ENCODE results near the gene SARM1. TPM values are rescaled to one million over a fixed set of nuclear protein-coding genes. Genes with fewer than 3 reads are reported as not detected.

Gene SARM1
- total RNA-seq, 1 experiment from 2014 or later, result 5.1 TPM

DNA sequence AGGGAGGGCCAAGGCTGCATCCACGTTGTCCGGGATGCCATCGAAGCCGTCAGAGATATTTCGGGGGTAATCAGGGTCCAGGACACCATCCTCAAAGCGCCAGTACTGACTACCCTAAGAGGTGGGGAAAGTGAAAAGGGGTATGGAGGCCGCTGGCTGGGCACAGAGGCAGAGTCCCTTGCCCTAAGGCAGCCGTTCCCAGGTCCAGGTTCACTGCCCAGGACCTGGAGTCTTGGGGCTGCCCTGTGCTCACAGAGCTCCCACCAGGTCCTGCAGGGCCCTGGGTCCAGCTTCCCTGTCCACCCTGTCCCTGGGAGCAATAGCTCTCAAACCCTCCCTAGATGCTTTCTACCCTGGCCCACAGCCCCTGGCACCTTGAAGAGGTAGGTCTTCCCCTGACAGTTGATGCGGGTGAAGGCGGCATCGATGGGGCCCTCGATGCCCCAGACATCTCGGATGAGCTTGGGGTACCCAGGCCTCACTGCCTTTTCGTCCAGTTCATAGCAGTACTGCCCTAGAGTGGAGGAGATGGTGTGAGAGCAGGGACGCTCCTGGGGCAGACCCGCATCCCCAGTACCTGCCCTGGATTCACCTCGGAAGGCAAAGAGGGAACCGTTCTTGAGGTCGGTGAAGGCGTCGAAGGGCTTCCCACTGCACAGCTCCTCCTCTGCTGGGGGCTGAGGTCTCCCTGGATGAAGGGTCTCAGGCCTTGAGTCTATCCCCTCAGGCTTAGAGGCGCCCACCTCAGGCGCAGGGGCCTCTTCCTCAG lies 2.4 kb upstream of the SARM1 start:
- DNase-seq, result no peak
- H3K4me3 Mint-ChIP-seq, result no peak overlapping the region
- Histone ChIP-seq H2BK20ac (ENCODE audit: low read depth, low read length, poor library complexity, severe bottlenecking) (no peak overlapping the region), H4K8ac (replicated peaks; ENCODE audit: insufficient read length, low read depth, low read length) (no peak overlapping the region), H4K20me1 (ENCODE audit: control insufficient read depth, insufficient read depth, insufficient read length) (peaks cover 2% of the 10 kb centered on the region), H3K79me1 (ENCODE audit: insufficient read depth, low read depth, low read length, poor library complexity, severe bottlenecking) (no peaks in the 10 kb centered on the region), H3K9me3 (ENCODE audit: control insufficient read depth, low read depth, low read length) (no peaks in the 10 kb centered on the region), H2AK5ac (ENCODE audit: insufficient read length, low read length) (no peak overlapping the region), H2BK120ac (ENCODE audit: low read depth, low read length, poor library complexity, severe bottlenecking) (no peak overlapping the region), H3K27me3 (ENCODE audit: insufficient read depth, low read length) (peaks cover 12% of the 10 kb centered on the region; the same call in 1 of the 2 replicates), H3T11ph (ENCODE audit: low read length) (no peak overlapping the region), H3K9ac (ENCODE audit: extremely low read depth, insufficient read length, low read length) (no peak overlapping the region), H2BK12ac (ENCODE audit: insufficient read length, low read depth, low read length) (no peak overlapping the region), H3K23me2 (ENCODE audit: insufficient read length, low read depth, low read length, poor library complexity, severe bottlenecking) (peaks cover 10% of the 10 kb centered on the region), H3K4me2 (ENCODE audit: insufficient read depth, insufficient read length, low read length) (no peak overlapping the region), H3K27ac (ENCODE audit: insufficient read length, low read depth, low read length) (no peak overlapping the region), H2BK15ac (ENCODE audit: low read depth, low read length) (no peak overlapping the region), H3K18ac (ENCODE audit: insufficient read length, low read depth, low read length) (no peak overlapping the region), H3K14ac (ENCODE audit: insufficient read depth, low read length) (no peak overlapping the region; the same call in 1 of the 2 replicates), H3K4me1 (ENCODE audit: insufficient read depth, low read length) (peaks cover 2% of the 10 kb centered on the region; the same call in 1 of the 2 replicates), H4K5ac (ENCODE audit: insufficient read length, low read depth, low read length) (no peak overlapping the region), H3K79me2 (ENCODE audit: insufficient read depth, low read length) (no peaks in the 10 kb centered on the region), H4K91ac (ENCODE audit: insufficient read length, low read depth, low read length) (no peak overlapping the region), H2AFZ (ENCODE audit: low read length) (no peak overlapping the region), H2BK5ac (ENCODE audit: insufficient read length, low read length) (no peak overlapping the region), H3K23ac (ENCODE audit: insufficient read length, low read depth, low read length) (no peak overlapping the region), H3K4ac (ENCODE audit: low read depth, low read length) (no peak overlapping the region), H3K56ac (ENCODE audit: insufficient read length, low read depth, low read length) (no peak overlapping the region)
- H3K9me3 Mint-ChIP-seq, result no peaks in the 10 kb centered on the region; a peak in 1 of 5 replicates
- H3K27ac Mint-ChIP-seq, result no peak overlapping the region
- TF ChIP-seq, protein P1, sequence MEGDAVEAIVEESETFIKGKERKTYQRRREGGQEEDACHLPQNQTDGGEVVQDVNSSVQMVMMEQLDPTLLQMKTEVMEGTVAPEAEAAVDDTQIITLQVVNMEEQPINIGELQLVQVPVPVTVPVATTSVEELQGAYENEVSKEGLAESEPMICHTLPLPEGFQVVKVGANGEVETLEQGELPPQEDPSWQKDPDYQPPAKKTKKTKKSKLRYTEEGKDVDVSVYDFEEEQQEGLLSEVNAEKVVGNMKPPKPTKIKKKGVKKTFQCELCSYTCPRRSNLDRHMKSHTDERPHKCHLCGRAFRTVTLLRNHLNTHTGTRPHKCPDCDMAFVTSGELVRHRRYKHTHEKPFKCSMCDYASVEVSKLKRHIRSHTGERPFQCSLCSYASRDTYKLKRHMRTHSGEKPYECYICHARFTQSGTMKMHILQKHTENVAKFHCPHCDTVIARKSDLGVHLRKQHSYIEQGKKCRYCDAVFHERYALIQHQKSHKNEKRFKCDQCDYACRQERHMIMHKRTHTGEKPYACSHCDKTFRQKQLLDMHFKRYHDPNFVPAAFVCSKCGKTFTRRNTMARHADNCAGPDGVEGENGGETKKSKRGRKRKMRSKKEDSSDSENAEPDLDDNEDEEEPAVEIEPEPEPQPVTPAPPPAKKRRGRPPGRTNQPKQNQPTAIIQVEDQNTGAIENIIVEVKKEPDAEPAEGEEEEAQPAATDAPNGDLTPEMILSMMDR (conservative IDR thresholded peaks at IDR 0.05), result no peak
- H3K4me1 Mint-ChIP-seq, result peaks cover 14 to 21% of the 10 kb centered on the region in 2 experiments
- no CpG with 5 or more reads among the region's 23 CpGs for WGBS (ENCODE audit: extremely low coverage, insufficient read length, low lambda C conversion rate)
- H3K36me3 Mint-ChIP-seq (ENCODE audit: insufficient read depth in 1 of 3, low read depth in 3 of 3), result peaks cover 0 to 6% (median 2%) of the 10 kb centered on the region in 3 experiments; a peak in 3 of 7 replicates
- H3K27me3 Mint-ChIP-seq (ENCODE audit: low read depth), result peaks cover 22% of the 10 kb centered on the region

Measured in H9 (cell line).